ENCODE measurements around the gene LRPAP1. TPM values are rescaled to one million over a fixed set of nuclear protein-coding genes. Genes with fewer than 3 reads are reported as not detected.

LRPAP1 gene
- total and polyA plus RNA-seq, 2 donors (not counting 1 experiment from before 2014, with no cell fraction given) = 62.9 to 80.5 TPM

- peak overlapping the region; percentile 44 for H3K9ac ChIP-seq (ENCODE audit: insufficient read depth, low read length)
- TF ChIP-seq EZH2 (IDR thresholded peaks at IDR 0.05; ENCODE audit: low read length, missing control alignments) (no peak), CTCF (conservative IDR thresholded peaks at IDR 0.05 in 1 of 2, IDR thresholded peaks at IDR 0.05 in 1 of 2; ENCODE audit: low read depth in 1 of 2, low read length in 2 of 2) (no peak)
Observed at GRCh38 chr4:3532751-3533422, 665 bp upstream of the LRPAP1 start.

GRCh38 chr4:3531318-3531878 is 824 bp downstream of the LRPAP1 start:
- Histone ChIP-seq H3K9me3 (ENCODE audit: control insufficient read depth, insufficient read depth, low read depth, low read length) (no peaks in the 10 kb centered on the region), H3K36me3 (ENCODE audit: control insufficient read depth, insufficient read depth, low read length) (no peaks in the 10 kb centered on the region), H3K27ac (ENCODE audit: insufficient read depth, low read length) (no peak overlapping the region), H3K79me2 (ENCODE audit: control insufficient read depth, insufficient read depth, low read length) (peaks cover 13% of the 10 kb centered on the region), H3K4me1 (ENCODE audit: control insufficient read depth, extremely low read depth, insufficient read depth, low read length) (peaks cover 6% of the 10 kb centered on the region), H4K20me1 (ENCODE audit: control insufficient read depth, extremely low read depth, insufficient read depth, low read length) (no peaks in the 10 kb centered on the region), H3K9ac (ENCODE audit: insufficient read depth, low read length) (peak overlapping the region; percentile 76), H3K4me3 (replicated peaks in 1 of 4; ENCODE audit: control extremely low read depth in 1 of 4, insufficient read depth in 1 of 4, low read depth in 3 of 4, low read length in 4 of 4) (peak overlapping the region; percentile 56 to 89 (median 72)), H3K4me2 (ENCODE audit: extremely low read depth, insufficient read depth, low read length) (peak overlapping the region; percentile 94), H3K27me3 (ENCODE audit: control insufficient read depth, insufficient read depth, low read length) (no peaks in the 10 kb centered on the region), H2AFZ (ENCODE audit: low read length) (no peak overlapping the region)
- no peak for TF ChIP-seq CTCF (conservative IDR thresholded peaks at IDR 0.05 in 1 of 2, IDR thresholded peaks at IDR 0.05 in 1 of 2; ENCODE audit: low read depth in 1 of 2, low read length in 2 of 2)
- no peak for TF ChIP-seq EZH2 (IDR thresholded peaks at IDR 0.05; ENCODE audit: low read length, missing control alignments)
- peak; percentile 3 to 8 for DNase-seq (ENCODE audit: low read depth in 2 of 2)

More at GRCh38 chr4:3532751-3533422, 665 bp upstream of the LRPAP1 start:
- Histone ChIP-seq H3K4me3 (replicated peaks in 1 of 4; ENCODE audit: control extremely low read depth in 1 of 4, insufficient read depth in 1 of 4, low read depth in 3 of 4, low read length in 4 of 4) (peak overlapping the region; percentile 48 to 89 (median 52)), H3K79me2 (ENCODE audit: control insufficient read depth, insufficient read depth, low read length) (peaks cover 13% of the 10 kb centered on the region), H3K27ac (ENCODE audit: insufficient read depth, low read length) (no peak overlapping the region), H3K27me3 (ENCODE audit: control insufficient read depth, insufficient read depth, low read length) (no peaks in the 10 kb centered on the region), H4K20me1 (ENCODE audit: control insufficient read depth, extremely low read depth, insufficient read depth, low read length) (no peaks in the 10 kb centered on the region), H3K36me3 (ENCODE audit: control insufficient read depth, insufficient read depth, low read length) (no peaks in the 10 kb centered on the region), H2AFZ (ENCODE audit: low read length) (peak overlapping the region; percentile 73), H3K4me1 (ENCODE audit: control insufficient read depth, extremely low read depth, insufficient read depth, low read length) (peaks cover 6% of the 10 kb centered on the region), H3K4me2 (ENCODE audit: extremely low read depth, insufficient read depth, low read length) (peak overlapping the region; percentile 97), H3K9me3 (ENCODE audit: control insufficient read depth, insufficient read depth, low read depth, low read length) (no peaks in the 10 kb centered on the region)
- no peak for DNase-seq (ENCODE audit: low read depth in 2 of 2)

GRCh38 chr4:3530663-3531254 is 1.5 kb downstream of the LRPAP1 start:
- H3K36me3 ChIP-seq (ENCODE audit: control insufficient read depth, insufficient read depth, low read length) = no peaks in the 10 kb centered on the region
- peak overlapping the region; percentile 56 to 89 (median 72) for H3K4me3 ChIP-seq (replicated peaks in 1 of 4; ENCODE audit: control extremely low read depth in 1 of 4, insufficient read depth in 1 of 4, low read depth in 3 of 4, low read length in 4 of 4)
- no peaks in the 10 kb centered on the region for H4K20me1 ChIP-seq (ENCODE audit: control insufficient read depth, extremely low read depth, insufficient read depth, low read length)
- peak overlapping the region; percentile 94 for H3K4me2 ChIP-seq (ENCODE audit: extremely low read depth, insufficient read depth, low read length)
- peaks cover 6% of the 10 kb centered on the region for H3K4me1 ChIP-seq (ENCODE audit: control insufficient read depth, extremely low read depth, insufficient read depth, low read length)
- peaks cover 13% of the 10 kb centered on the region for H3K79me2 ChIP-seq (ENCODE audit: control insufficient read depth, insufficient read depth, low read length)
- TF ChIP-seq CTCF (conservative IDR thresholded peaks at IDR 0.05 in 1 of 2, IDR thresholded peaks at IDR 0.05 in 1 of 2; ENCODE audit: low read depth in 1 of 2, low read length in 2 of 2) (no peak), EZH2 (IDR thresholded peaks at IDR 0.05; ENCODE audit: low read length, missing control alignments) (no peak)
- H3K27me3 ChIP-seq (ENCODE audit: control insufficient read depth, insufficient read depth, low read length) = no peaks in the 10 kb centered on the region
- no peak for DNase-seq (ENCODE audit: low read depth in 2 of 2)
- no peak overlapping the region for H2AFZ ChIP-seq (ENCODE audit: low read length)
- no peaks in the 10 kb centered on the region for H3K9me3 ChIP-seq (ENCODE audit: control insufficient read depth, insufficient read depth, low read depth, low read length)
- no peak overlapping the region for H3K27ac ChIP-seq (ENCODE audit: insufficient read depth, low read length)
- no peak overlapping the region for H3K9ac ChIP-seq (ENCODE audit: insufficient read depth, low read length)

Measured in fibroblast of lung (primary cell).